Vagina (tissue), 2 donors: ENCODE data around the gene SCFD1. TPM values are rescaled to one million over a fixed set of nuclear protein-coding genes. Genes with fewer than 3 reads are reported as not detected.
"Not testable (repeated sequence)": the region's sequence is repeated elsewhere in the genome, so short reads cannot be mapped to it uniquely, and the experiment has no call there.

Source experiments
- DNase-seq, 2 donors: peaks; one replicate each; pipeline ENCODE4 v3.0.0-alpha.2; 2017; ENCODE audit errors: extremely low spot score in 2 of 2
- H3K27ac ChIP-seq: fragments of 200-600 bp; sonication (generic); one replicate; pipeline ENCODE4 v1.5.1; 2019
- H3K27me3 ChIP-seq: fragments of 200-600 bp; sonication (generic); one replicate; pipeline ENCODE4 v1.5.1; 2019
- H3K36me3 ChIP-seq, 2 donors: fragments of 200-600 bp; sonication (generic); one replicate each; pipeline ENCODE4 v1.5.1; 2017 to 2019
- H3K4me1 ChIP-seq: fragments of 200-600 bp; sonication (generic); one replicate; pipeline ENCODE4 v1.5.1; 2019
- H3K4me3 ChIP-seq, 2 donors: fragments of 200-600 bp; sonication (generic); 1 replicate in 1 of 2; 2 replicates in 1 of 2; pipeline ENCODE4 v1.5.1; 2016 to 2019
- H3K9me3 ChIP-seq: fragments of 200-600 bp; sonication (generic); one replicate; pipeline ENCODE4 v1.5.1; 2019
- CTCF ChIP-seq, 3 experiments: fragments of 450-650 bp in 2 of 3; fragments of 200-600 bp in 1 of 3; sonication (generic) in 1 of 3; IDR thresholded peaks; one replicate each; pipeline ENCODE4 v1.5.1; 2017 to 2019; ENCODE audit warnings: antibody characterized with exemption in 3 of 3, mild to moderate bottlenecking in 2 of 3, moderate library complexity in 2 of 3
- POLR2A ChIP-seq, 2 donors: fragments of 450-650 bp; IDR thresholded peaks; one replicate each; pipeline ENCODE4 v1.6.1; 2017; ENCODE audit warnings: antibody characterized with exemption in 2 of 2, mild to moderate bottlenecking in 2 of 2, moderate library complexity in 2 of 2
- POLR2AphosphoS5 ChIP-seq, 2 donors: sonication (generic); formaldehyde crosslinking; IDR thresholded peaks; one replicate each; pipeline ENCODE4 v1.9.0; 2017; ENCODE audit warnings: antibody characterized with exemption in 2 of 2, mild to moderate bottlenecking in 2 of 2, low read depth in 1 of 2; ENCODE audit not compliant: insufficient read depth in 1 of 2
- intact Hi-C: fragments of 100-400 bp; cut with DNase I; formaldehyde crosslinking; loops from one replicate; pipeline ENCODE4 v1.15.1; 2023
- total RNA-seq: library from RNA; depleted of rRNA; stranded (reverse); fragments of >200 nt; gene quantifications from one replicate; pipeline ENCODE4 v1.2.3, GENCODE V29; 2016

SCFD1 gene
- total RNA-seq, 1 donor from 2014 or later, result 40.8 TPM

GRCh38 chr14:30624132-30624423 lies 2.0 kb downstream of the SCFD1 start:
- H3K9me3 ChIP-seq, result no peaks in the 10 kb centered on the region
- H3K36me3 ChIP-seq, result no peaks in the 10 kb centered on the region
- no peak for DNase-seq
- intact Hi-C loops, result no loop called here
- no peaks in the 10 kb centered on the region for H3K27me3 ChIP-seq
- no peak overlapping the region for H3K27ac ChIP-seq
- no peak overlapping the region for H3K4me3 ChIP-seq
- H3K4me1 ChIP-seq, result peaks cover 28% of the 10 kb centered on the region
- no peak for TF ChIP-seq CTCF (IDR thresholded peaks at IDR 0.05)
- TF ChIP-seq POLR2AphosphoS5 (IDR thresholded peaks at IDR 0.05; ENCODE audit: insufficient read depth in 1 of 2, low read depth in 1 of 2), result no peak
- TF ChIP-seq POLR2A (IDR thresholded peaks at IDR 0.05), result no peak

- TF ChIP-seq CTCF (IDR thresholded peaks at IDR 0.05) (no peak), POLR2AphosphoS5 (IDR thresholded peaks at IDR 0.05; ENCODE audit: insufficient read depth in 1 of 2, low read depth in 1 of 2) (no peak), POLR2A (IDR thresholded peaks at IDR 0.05) (no peak)
- Histone ChIP-seq H3K9me3 (no peaks in the 10 kb centered on the region), H3K27me3 (no peaks in the 10 kb centered on the region), H3K27ac (no peak overlapping the region), H3K4me3 (no peak overlapping the region), H3K4me1 (peaks cover 28% of the 10 kb centered on the region), H3K36me3 (peaks cover 0 to 3% of the 10 kb centered on the region in 2 donors)
- DNase-seq, result no peak
- intact Hi-C loops, result no loop called here
Measured at GRCh38 chr14:30625533-30625932, 3.4 kb downstream of the SCFD1 start.

GRCh38 chr14:30629432-30629831 lies 7.3 kb downstream of the SCFD1 start:
- H3K27ac ChIP-seq, H3K4me3 ChIP-seq, intact Hi-C loops, H3K27me3 ChIP-seq, H3K9me3 ChIP-seq, DNase-seq: not testable (repeated sequence)
- Histone ChIP-seq H3K36me3 (peaks cover 0 to 15% of the 10 kb centered on the region in 2 donors), H3K4me1 (peaks cover 13% of the 10 kb centered on the region)

- H3K4me1 ChIP-seq, result peaks cover 10% of the 10 kb centered on the region
- H3K27ac ChIP-seq, result no peak overlapping the region
- peaks cover 0 to 15% of the 10 kb centered on the region in 2 donors for H3K36me3 ChIP-seq
- no peaks in the 10 kb centered on the region for H3K9me3 ChIP-seq
- no peak overlapping the region for H3K4me3 ChIP-seq
- H3K27me3 ChIP-seq, result no peaks in the 10 kb centered on the region
- no peak for TF ChIP-seq CTCF (IDR thresholded peaks at IDR 0.05)
- no peak for TF ChIP-seq POLR2A (IDR thresholded peaks at IDR 0.05)
- TF ChIP-seq POLR2AphosphoS5 (IDR thresholded peaks at IDR 0.05; ENCODE audit: insufficient read depth in 1 of 2, low read depth in 1 of 2), result no peak
- DNase-seq, result no peak
- intact Hi-C loops, result no loop called here
Measured at GRCh38 chr14:30630248-30630647, 8.1 kb downstream of the SCFD1 start.

GRCh38 chr14:30632730-30633129 lies 10.6 kb downstream of the SCFD1 start:
- Histone ChIP-seq H3K4me1 (no peaks in the 10 kb centered on the region), H3K4me3 (no peak overlapping the region), H3K9me3 (no peaks in the 10 kb centered on the region), H3K27ac (no peak overlapping the region), H3K27me3 (no peaks in the 10 kb centered on the region), H3K36me3 (peaks cover 0 to 15% of the 10 kb centered on the region in 2 donors)
- no peak for DNase-seq
- no peak for TF ChIP-seq POLR2AphosphoS5 (IDR thresholded peaks at IDR 0.05; ENCODE audit: insufficient read depth in 1 of 2, low read depth in 1 of 2)
- no peak for TF ChIP-seq CTCF (IDR thresholded peaks at IDR 0.05)
- no peak for TF ChIP-seq POLR2A (IDR thresholded peaks at IDR 0.05)
- intact Hi-C loops, result no loop called here

- Histone ChIP-seq H3K36me3 (peaks cover 0 to 9% of the 10 kb centered on the region in 2 donors), H3K27ac (no peak overlapping the region), H3K27me3 (no peaks in the 10 kb centered on the region), H3K4me3 (no peak overlapping the region), H3K4me1 (no peaks in the 10 kb centered on the region), H3K9me3 (no peaks in the 10 kb centered on the region)
- intact Hi-C loops, result no loop called here
- no peak for TF ChIP-seq POLR2AphosphoS5 (IDR thresholded peaks at IDR 0.05; ENCODE audit: insufficient read depth in 1 of 2, low read depth in 1 of 2)
- no peak for TF ChIP-seq CTCF (IDR thresholded peaks at IDR 0.05)
- TF ChIP-seq POLR2A (IDR thresholded peaks at IDR 0.05), result no peak
- DNase-seq, result no peak
Measured at GRCh38 chr14:30638926-30639325, 16.8 kb downstream of the SCFD1 start.
